Fibroblast of lung (primary cell): ENCODE measurements around the gene PIP4K2B. TPM values are rescaled to one million over a fixed set of nuclear protein-coding genes. Genes with fewer than 3 reads are reported as not detected.
A peak's percentile ranks its signal among the peaks of the same experiment; 100 is the strongest.

Source experiments
- DNase-seq, 2 donors: peaks; one replicate each; pipeline versions ENCODE4 v3.0.0 to v3.0.0-alpha.2; 2010; ENCODE audit warnings: low read depth in 2 of 2
- H2AFZ ChIP-seq: 2 replicates; pipeline ENCODE4 v1.5.1; 2012; ENCODE audit warnings: low read length, control low read depth, inconsistent platforms
- H3K27ac ChIP-seq: 2 replicates; pipeline ENCODE4 v1.5.1; 2011; ENCODE audit warnings: low read length, control low read depth; ENCODE audit not compliant: insufficient read depth
- H3K27me3 ChIP-seq: 2 replicates; pipeline ENCODE4 v1.5.1; 2011; ENCODE audit warnings: mild to moderate bottlenecking, low read length; ENCODE audit not compliant: control insufficient read depth, insufficient read depth
- H3K36me3 ChIP-seq: 2 replicates; pipeline ENCODE4 v1.5.1; 2011; ENCODE audit warnings: low read length; ENCODE audit not compliant: control insufficient read depth, insufficient read depth
- H3K4me1 ChIP-seq: 2 replicates; pipeline ENCODE4 v1.5.1; 2011; ENCODE audit warnings: low read length; ENCODE audit not compliant: control insufficient read depth, insufficient read depth; ENCODE audit errors: extremely low read depth
- H3K4me2 ChIP-seq: 2 replicates; pipeline ENCODE4 v1.5.1; 2011; ENCODE audit warnings: low read length, control low read depth; ENCODE audit not compliant: insufficient read depth; ENCODE audit errors: extremely low read depth
- H3K4me3 ChIP-seq, 4 experiments: fragments of 200-600 bp in 1 of 4; sonication (generic) in 1 of 4; replicated peaks in 1 of 4; 2 replicates each; pipeline ENCODE4 v1.5.1; 2011 to 2016; ENCODE audit warnings: low read length in 4 of 4, low read depth in 3 of 4, mild to moderate bottlenecking in 3 of 4, control low read depth in 2 of 4, inconsistent platforms in 1 of 4, mixed read lengths in 1 of 4; ENCODE audit not compliant: insufficient read depth in 1 of 4; ENCODE audit errors: control extremely low read depth in 1 of 4
- H3K79me2 ChIP-seq: 2 replicates; pipeline ENCODE4 v1.5.1; 2012; ENCODE audit warnings: mild to moderate bottlenecking, low read length, inconsistent platforms; ENCODE audit not compliant: control insufficient read depth, insufficient read depth
- H3K9ac ChIP-seq: 2 replicates; pipeline ENCODE4 v1.5.1; 2011; ENCODE audit warnings: mild to moderate bottlenecking, low read length, control low read depth; ENCODE audit not compliant: insufficient read depth
- H3K9me3 ChIP-seq: 2 replicates; pipeline ENCODE4 v1.5.1; 2012; ENCODE audit warnings: low read depth, low read length; ENCODE audit not compliant: control insufficient read depth, insufficient read depth
- H4K20me1 ChIP-seq: 2 replicates; pipeline ENCODE4 v1.5.1; 2011; ENCODE audit warnings: low read length; ENCODE audit not compliant: control insufficient read depth, insufficient read depth; ENCODE audit errors: extremely low read depth
- CTCF ChIP-seq, 2 donors: IDR thresholded peaks in 1 of 2; conservative IDR thresholded peaks in 1 of 2; 1 replicate in 1 of 2; 2 replicates in 1 of 2; pipeline ENCODE4 v1.5.1; 2011 to 2012; ENCODE audit warnings: low read length in 2 of 2, control low read depth in 1 of 2, inconsistent platforms in 1 of 2, low read depth in 1 of 2, mild to moderate bottlenecking in 1 of 2
- EZH2 ChIP-seq: IDR thresholded peaks from 2 replicates; pipeline ENCODE4 v1.5.1; 2012; ENCODE audit warnings: low read length, control low read depth, mild to moderate bottlenecking; ENCODE audit errors: missing control alignments
- polyA plus RNA-seq, 2 donors: library from polyadenylated mRNA; depleted of rRNA in 1 of 2; stranded (reverse) in 1 of 2; unstranded in 1 of 2; fragments of >200 nt; gene quantifications; 2 replicates each; pipeline ENCODE4 v1.2.1, GENCODE V29; 2011 to 2012; ENCODE audit warnings: missing spikeins in 1 of 2
- total RNA-seq: library from RNA; depleted of rRNA; stranded (reverse); fragments of >200 nt; gene quantifications from 2 replicates; pipeline ENCODE4 v1.2.1, GENCODE V29; 2014

PIP4K2B gene
- total and polyA plus RNA-seq, 2 donors (not counting 1 experiment from before 2014, with no cell fraction given) = 30.6 to 43.8 TPM

GRCh38 chr17:38740806-38741205 is 58.5 kb downstream of the PIP4K2B start:
- no peaks in the 10 kb centered on the region for H4K20me1 ChIP-seq
- no peak for DNase-seq
- H2AFZ ChIP-seq = no peak overlapping the region
- H3K9ac ChIP-seq = peak overlapping the region; percentile 5
- TF ChIP-seq CTCF (conservative IDR thresholded peaks at IDR 0.05 in 1 of 2, IDR thresholded peaks at IDR 0.05 in 1 of 2; ENCODE audit: low read depth in 1 of 2, low read length in 2 of 2) (no peak), EZH2 (no peak)
- no peaks in the 10 kb centered on the region for H3K27me3 ChIP-seq
- peaks cover 15% of the 10 kb centered on the region for H3K4me1 ChIP-seq
- peaks cover 19% of the 10 kb centered on the region for H3K36me3 ChIP-seq
- H3K79me2 ChIP-seq = peaks cover 51% of the 10 kb centered on the region
- no peak overlapping the region for H3K4me3 ChIP-seq
- no peaks in the 10 kb centered on the region for H3K9me3 ChIP-seq
- H3K4me2 ChIP-seq = no peak overlapping the region
- H3K27ac ChIP-seq = no peak overlapping the region

DNA sequence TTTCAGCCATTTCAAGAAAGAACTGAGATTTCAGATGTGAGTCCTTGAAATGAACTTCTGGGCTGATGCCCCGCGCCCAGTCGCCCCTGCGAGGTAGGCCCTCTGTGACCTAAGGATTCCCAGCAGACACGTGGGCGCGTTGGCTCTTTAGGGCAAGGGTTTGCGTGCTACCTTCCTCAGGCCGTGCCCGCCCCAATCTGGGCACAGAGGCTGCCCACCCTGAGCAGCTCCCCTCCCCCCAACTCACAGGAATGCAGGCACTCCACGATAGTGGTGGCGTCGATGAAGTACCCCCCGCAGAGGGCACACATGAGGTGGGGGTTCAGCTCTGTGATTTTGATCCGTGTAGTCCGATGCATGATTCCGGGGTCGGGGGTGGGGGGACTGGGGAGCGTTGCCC is 59.3 kb downstream of the PIP4K2B start:
- no peak overlapping the region for H3K4me2 ChIP-seq
- H3K79me2 ChIP-seq = peaks cover 47% of the 10 kb centered on the region
- DNase-seq = no peak
- H3K27me3 ChIP-seq = no peaks in the 10 kb centered on the region
- no peaks in the 10 kb centered on the region for H3K9me3 ChIP-seq
- no peaks in the 10 kb centered on the region for H4K20me1 ChIP-seq
- no peak overlapping the region for H3K27ac ChIP-seq
- H3K36me3 ChIP-seq = peaks cover 24% of the 10 kb centered on the region
- H3K4me3 ChIP-seq = no peak overlapping the region
- no peak overlapping the region for H2AFZ ChIP-seq
- peaks cover 14% of the 10 kb centered on the region for H3K4me1 ChIP-seq
- H3K9ac ChIP-seq = no peak overlapping the region
- no peak for TF ChIP-seq CTCF (conservative IDR thresholded peaks at IDR 0.05 in 1 of 2, IDR thresholded peaks at IDR 0.05 in 1 of 2; ENCODE audit: low read depth in 1 of 2, low read length in 2 of 2)
- no peak for TF ChIP-seq EZH2

- Histone ChIP-seq H3K36me3 (peaks cover 25% of the 10 kb centered on the region), H3K9me3 (no peaks in the 10 kb centered on the region), H2AFZ (no peak overlapping the region), H3K4me3 (no peak overlapping the region), H3K27me3 (no peaks in the 10 kb centered on the region), H3K27ac (no peak overlapping the region), H3K4me2 (no peak overlapping the region), H3K9ac (no peak overlapping the region), H4K20me1 (no peaks in the 10 kb centered on the region), H3K79me2 (peaks cover 41% of the 10 kb centered on the region), H3K4me1 (peaks cover 14% of the 10 kb centered on the region)
- no peak for DNase-seq
- TF ChIP-seq EZH2 (no peak), CTCF (conservative IDR thresholded peaks at IDR 0.05 in 1 of 2, IDR thresholded peaks at IDR 0.05 in 1 of 2; ENCODE audit: low read depth in 1 of 2, low read length in 2 of 2) (no peak)
Observed at GRCh38 chr17:38739305-38739704, 60.1 kb downstream of the PIP4K2B start.
